ENCODE data around the gene CACFD1.

- TF ChIP-seq KLF15 (CRISPR knock-in tag; IDR thresholded peaks at IDR 0.05; ENCODE audit: borderline replicate concordance) (no peak), PAXIP1 (CRISPR knock-in tag; conservative IDR thresholded peaks at IDR 0.05) (no peak), RERE (CRISPR knock-in tag; IDR thresholded peaks at IDR 0.05; ENCODE audit: low read depth) (no peak)
These were observed 21.8 kb upstream of the CACFD1 start for GRCh38 chr9:133437753-133438531.

Measured in HepG2 (cell line).